Esophagus muscularis mucosa (tissue), 4 donors: ENCODE data around the gene KRT9.

Source experiments
- CTCF ChIP-seq, 3 experiments: fragments of 200-600 bp in 2 of 3; fragments of 450-650 bp in 1 of 3; sonication (generic) in 2 of 3; IDR thresholded peaks; one replicate each; pipeline ENCODE4 v1.5.1; 2017 to 2019; ENCODE audit warnings: antibody characterized with exemption in 3 of 3, mild to moderate bottlenecking in 2 of 3, moderate library complexity in 1 of 3
- EP300 ChIP-seq: sonication (generic); formaldehyde crosslinking; IDR thresholded peaks from one replicate; pipeline ENCODE4 v1.6.1; 2017; ENCODE audit warnings: antibody characterized with exemption
- POLR2A ChIP-seq: fragments of 450-650 bp; IDR thresholded peaks from one replicate; pipeline ENCODE4 v1.6.1; 2017; ENCODE audit warnings: antibody characterized with exemption, moderate library complexity, mild to moderate bottlenecking, low read depth
- POLR2AphosphoS5 ChIP-seq, 2 donors: sonication (generic); formaldehyde crosslinking; IDR thresholded peaks; one replicate each; pipeline ENCODE4 v1.6.1; 2017; ENCODE audit warnings: antibody characterized with exemption in 2 of 2

DNA sequence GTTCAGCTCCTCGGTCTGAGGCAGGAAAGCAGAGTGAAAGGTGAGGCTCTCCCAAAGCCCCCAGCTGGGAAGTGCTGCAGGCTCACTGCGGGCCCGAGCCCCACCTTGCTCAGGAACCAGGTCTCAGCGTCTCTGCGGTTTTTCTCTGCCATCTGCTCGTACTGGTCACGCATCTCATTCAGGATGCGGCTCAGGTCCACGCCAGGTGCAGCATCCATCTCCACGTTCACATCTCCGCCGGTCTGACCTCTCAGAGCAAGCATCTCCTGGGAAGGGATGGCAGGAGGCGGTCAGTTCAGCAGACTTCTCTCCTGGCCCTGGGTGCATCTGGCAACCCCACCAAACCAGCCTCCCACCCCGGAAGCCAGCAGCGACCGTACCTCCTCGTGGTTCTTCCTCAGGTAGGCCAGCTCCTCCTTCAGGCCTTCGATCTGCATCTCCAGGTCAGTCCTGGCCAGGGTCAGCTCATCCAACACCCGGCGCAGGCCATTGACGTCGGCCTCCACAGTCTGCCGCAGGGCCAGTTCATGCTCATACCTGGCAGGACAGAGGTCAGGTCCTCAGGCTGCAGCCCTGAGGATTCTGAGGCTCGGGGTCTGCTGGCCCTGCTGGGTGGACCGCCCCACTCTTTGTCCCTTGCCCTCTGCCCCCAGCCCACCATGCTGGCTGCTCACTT lies 39.2 kb upstream of the KRT9 start:
- TF ChIP-seq CTCF (IDR thresholded peaks at IDR 0.05) (no peak), EP300 (no peak), POLR2A (no peak), POLR2AphosphoS5 (IDR thresholded peaks at IDR 0.05) (no peak)
